Body of pancreas (tissue), 4 donors: ENCODE results near the gene CPZ.
"Not testable (repeated sequence)": the region's sequence is repeated elsewhere in the genome, so short reads cannot be mapped to it uniquely, and the experiment has no call there.

ENCODE experiments used
- POLR2A ChIP-seq, 3 donors: fragments of 450-650 bp; IDR thresholded peaks; one replicate each; pipeline ENCODE4 v1.6.1; 2016; ENCODE audit warnings: antibody characterized with exemption in 3 of 3, mild to moderate bottlenecking in 2 of 3
- TF ChIP-seq, protein P1 (sequence below), 7 experiments: fragments of 450-650 bp in 4 of 7; fragments of 200-600 bp in 3 of 7; sonication (generic) in 3 of 7; IDR thresholded peaks; one replicate each; pipeline ENCODE4 v1.5.1; 2016 to 2019; ENCODE audit warnings: antibody characterized with exemption in 7 of 7

- TF ChIP-seq, protein P1, sequence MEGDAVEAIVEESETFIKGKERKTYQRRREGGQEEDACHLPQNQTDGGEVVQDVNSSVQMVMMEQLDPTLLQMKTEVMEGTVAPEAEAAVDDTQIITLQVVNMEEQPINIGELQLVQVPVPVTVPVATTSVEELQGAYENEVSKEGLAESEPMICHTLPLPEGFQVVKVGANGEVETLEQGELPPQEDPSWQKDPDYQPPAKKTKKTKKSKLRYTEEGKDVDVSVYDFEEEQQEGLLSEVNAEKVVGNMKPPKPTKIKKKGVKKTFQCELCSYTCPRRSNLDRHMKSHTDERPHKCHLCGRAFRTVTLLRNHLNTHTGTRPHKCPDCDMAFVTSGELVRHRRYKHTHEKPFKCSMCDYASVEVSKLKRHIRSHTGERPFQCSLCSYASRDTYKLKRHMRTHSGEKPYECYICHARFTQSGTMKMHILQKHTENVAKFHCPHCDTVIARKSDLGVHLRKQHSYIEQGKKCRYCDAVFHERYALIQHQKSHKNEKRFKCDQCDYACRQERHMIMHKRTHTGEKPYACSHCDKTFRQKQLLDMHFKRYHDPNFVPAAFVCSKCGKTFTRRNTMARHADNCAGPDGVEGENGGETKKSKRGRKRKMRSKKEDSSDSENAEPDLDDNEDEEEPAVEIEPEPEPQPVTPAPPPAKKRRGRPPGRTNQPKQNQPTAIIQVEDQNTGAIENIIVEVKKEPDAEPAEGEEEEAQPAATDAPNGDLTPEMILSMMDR (IDR thresholded peaks at IDR 0.05): not testable (repeated sequence)
- not testable (repeated sequence) for TF ChIP-seq POLR2A (IDR thresholded peaks at IDR 0.05)
These were observed 28.6 kb downstream of the CPZ start for GRCh38 chr4:8621135-8621534.
